ENCODE measurements around the gene PLEKHG4B.

PLEKHG4B gene

DNA sequence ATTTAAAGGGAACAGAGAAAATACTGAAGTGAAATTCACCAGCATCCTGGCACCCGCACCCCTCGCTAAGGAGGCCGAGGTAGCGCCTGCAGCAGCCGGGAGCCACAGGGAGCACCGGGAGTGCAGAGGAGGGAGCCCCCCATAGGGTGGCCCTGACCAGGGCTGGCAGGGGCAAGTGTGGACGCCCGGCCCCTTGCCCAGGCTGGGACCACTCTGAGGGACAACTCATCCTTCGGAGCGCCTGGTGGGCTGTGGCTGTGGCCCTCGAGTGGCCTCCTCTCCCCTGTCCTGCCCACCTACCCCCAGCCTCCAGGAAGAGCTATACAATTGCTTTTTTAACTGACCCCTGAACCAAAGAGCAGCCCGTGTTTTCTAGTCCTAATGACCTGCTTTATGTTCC, 47.0 kb downstream of the PLEKHG4B start:
- no peak for TF ChIP-seq EZH2phosphoT487 (IDR thresholded peaks at IDR 0.05; ENCODE audit: low read length)
- no peak for TF ChIP-seq EZH2 (optimal IDR thresholded peaks at IDR 0.05; ENCODE audit: low read depth, low read length)
- TF ChIP-seq, protein P1, sequence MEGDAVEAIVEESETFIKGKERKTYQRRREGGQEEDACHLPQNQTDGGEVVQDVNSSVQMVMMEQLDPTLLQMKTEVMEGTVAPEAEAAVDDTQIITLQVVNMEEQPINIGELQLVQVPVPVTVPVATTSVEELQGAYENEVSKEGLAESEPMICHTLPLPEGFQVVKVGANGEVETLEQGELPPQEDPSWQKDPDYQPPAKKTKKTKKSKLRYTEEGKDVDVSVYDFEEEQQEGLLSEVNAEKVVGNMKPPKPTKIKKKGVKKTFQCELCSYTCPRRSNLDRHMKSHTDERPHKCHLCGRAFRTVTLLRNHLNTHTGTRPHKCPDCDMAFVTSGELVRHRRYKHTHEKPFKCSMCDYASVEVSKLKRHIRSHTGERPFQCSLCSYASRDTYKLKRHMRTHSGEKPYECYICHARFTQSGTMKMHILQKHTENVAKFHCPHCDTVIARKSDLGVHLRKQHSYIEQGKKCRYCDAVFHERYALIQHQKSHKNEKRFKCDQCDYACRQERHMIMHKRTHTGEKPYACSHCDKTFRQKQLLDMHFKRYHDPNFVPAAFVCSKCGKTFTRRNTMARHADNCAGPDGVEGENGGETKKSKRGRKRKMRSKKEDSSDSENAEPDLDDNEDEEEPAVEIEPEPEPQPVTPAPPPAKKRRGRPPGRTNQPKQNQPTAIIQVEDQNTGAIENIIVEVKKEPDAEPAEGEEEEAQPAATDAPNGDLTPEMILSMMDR (IDR thresholded peaks at IDR 0.05; ENCODE audit: low read length) = no peak
- Histone ChIP-seq H3K27ac (ENCODE audit: low read length) (no peak overlapping the region), H3K9me3 (replicated peaks; ENCODE audit: insufficient read depth, low read length) (no peaks in the 10 kb centered on the region), H3K4me1 (ENCODE audit: low read length) (no peaks in the 10 kb centered on the region), H3K9ac (ENCODE audit: low read length) (no peak overlapping the region), H2AFZ (ENCODE audit: low read length) (no peak overlapping the region), H4K20me1 (ENCODE audit: insufficient read depth, low read length) (no peaks in the 10 kb centered on the region), H3F3A (ENCODE audit: insufficient read depth, low read length) (no peaks in the 10 kb centered on the region), H3K4me2 (ENCODE audit: low read depth, low read length) (no peak overlapping the region), H3K36me3 (replicated peaks; ENCODE audit: insufficient read depth, low read length) (no peaks in the 10 kb centered on the region), H3K79me2 (ENCODE audit: low read length) (no peaks in the 10 kb centered on the region), H3K4me3 (ENCODE audit: low read length) (no peak overlapping the region), H3K9me2 (replicated peaks; ENCODE audit: insufficient read depth, low read length) (no peaks in the 10 kb centered on the region), H3K27me3 (replicated peaks; ENCODE audit: insufficient read depth, low read length) (peaks cover 4% of the 10 kb centered on the region; the same call in 1 of the 2 replicates)
- no peak for DNase-seq

DNA sequence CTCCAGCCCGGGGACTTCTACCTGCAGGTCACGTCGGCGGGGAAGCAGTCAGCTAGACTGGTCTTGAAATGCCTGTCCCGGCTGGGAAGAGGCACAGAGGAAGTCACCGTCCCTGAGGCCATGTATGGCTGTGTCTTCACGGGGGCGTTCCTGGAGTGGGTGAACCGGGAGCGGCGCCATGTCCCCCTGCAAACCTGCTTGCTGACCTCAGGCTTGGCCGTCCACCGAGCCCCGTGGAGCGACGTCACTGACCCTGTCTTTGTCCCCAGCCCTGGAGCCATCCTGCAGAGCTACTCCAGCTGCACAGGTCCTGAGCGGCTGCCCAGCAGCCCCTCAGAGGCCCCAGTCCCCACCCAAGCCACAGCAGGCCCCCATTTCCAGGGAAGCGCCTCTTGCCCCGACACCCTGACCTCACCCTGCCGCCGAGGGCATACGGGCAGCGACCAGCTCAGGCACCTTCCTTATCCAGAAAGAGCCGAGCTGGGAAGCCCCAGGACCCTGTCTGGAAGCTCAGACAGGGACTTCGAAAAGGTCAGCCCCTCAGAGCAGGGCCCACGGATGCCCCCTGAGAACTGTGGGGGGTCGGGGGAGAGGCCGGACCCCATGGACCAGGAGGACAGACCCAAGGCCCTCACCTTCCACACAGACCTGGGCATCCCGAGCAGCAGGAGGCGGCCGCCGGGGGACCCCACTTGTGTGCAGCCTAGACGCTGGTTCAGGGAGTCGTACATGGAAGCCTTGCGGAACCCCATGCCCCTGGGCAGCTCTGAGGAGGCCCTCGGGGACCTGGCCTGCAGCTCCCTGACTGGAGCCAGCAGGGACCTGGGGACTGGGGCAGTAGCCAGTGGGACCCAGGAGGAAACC, 47.8 kb downstream of the PLEKHG4B start:
- DNase-seq = no peak
- no peaks in the 10 kb centered on the region for H3K36me3 ChIP-seq (replicated peaks; ENCODE audit: insufficient read depth, low read length)
- H2AFZ ChIP-seq (ENCODE audit: low read length) = no peak overlapping the region
- no peak overlapping the region for H3K9ac ChIP-seq (ENCODE audit: low read length)
- no peak for TF ChIP-seq EZH2phosphoT487 (IDR thresholded peaks at IDR 0.05; ENCODE audit: low read length)
- TF ChIP-seq EZH2 (optimal IDR thresholded peaks at IDR 0.05; ENCODE audit: low read depth, low read length) = no peak
- TF ChIP-seq, protein P1 (IDR thresholded peaks at IDR 0.05; ENCODE audit: low read length) = no peak
- no peaks in the 10 kb centered on the region for H4K20me1 ChIP-seq (ENCODE audit: insufficient read depth, low read length)
- H3K9me3 ChIP-seq (replicated peaks; ENCODE audit: insufficient read depth, low read length) = no peaks in the 10 kb centered on the region
- H3K27me3 ChIP-seq (replicated peaks; ENCODE audit: insufficient read depth, low read length) = peaks cover 4% of the 10 kb centered on the region; the same call in 1 of the 2 replicates
- no peaks in the 10 kb centered on the region for H3K9me2 ChIP-seq (replicated peaks; ENCODE audit: insufficient read depth, low read length)
- no peaks in the 10 kb centered on the region for H3K4me1 ChIP-seq (ENCODE audit: low read length)
- no peak overlapping the region for H3K4me3 ChIP-seq (ENCODE audit: low read length)
- no peaks in the 10 kb centered on the region for H3F3A ChIP-seq (ENCODE audit: insufficient read depth, low read length)
- no peak overlapping the region for H3K4me2 ChIP-seq (ENCODE audit: low read depth, low read length)
- H3K79me2 ChIP-seq (ENCODE audit: low read length) = no peaks in the 10 kb centered on the region
- H3K27ac ChIP-seq (ENCODE audit: low read length) = no peak overlapping the region

- Histone ChIP-seq H2AFZ (ENCODE audit: low read length) (no peak overlapping the region), H3K36me3 (replicated peaks; ENCODE audit: insufficient read depth, low read length) (no peaks in the 10 kb centered on the region), H3K79me2 (ENCODE audit: low read length) (no peaks in the 10 kb centered on the region), H3F3A (ENCODE audit: insufficient read depth, low read length) (no peaks in the 10 kb centered on the region), H3K4me3 (ENCODE audit: low read length) (no peak overlapping the region), H3K9me2 (replicated peaks; ENCODE audit: insufficient read depth, low read length) (no peaks in the 10 kb centered on the region), H3K9me3 (replicated peaks; ENCODE audit: insufficient read depth, low read length) (no peaks in the 10 kb centered on the region), H3K27me3 (replicated peaks; ENCODE audit: insufficient read depth, low read length) (peaks cover 4% of the 10 kb centered on the region; the same call in 1 of the 2 replicates), H3K9ac (ENCODE audit: low read length) (no peak overlapping the region), H3K4me2 (ENCODE audit: low read depth, low read length) (no peak overlapping the region), H4K20me1 (ENCODE audit: insufficient read depth, low read length) (no peaks in the 10 kb centered on the region), H3K27ac (ENCODE audit: low read length) (no peak overlapping the region), H3K4me1 (ENCODE audit: low read length) (no peaks in the 10 kb centered on the region)
- no peak for TF ChIP-seq EZH2 (optimal IDR thresholded peaks at IDR 0.05; ENCODE audit: low read depth, low read length)
- TF ChIP-seq, protein P1 (IDR thresholded peaks at IDR 0.05; ENCODE audit: low read length) = no peak
- TF ChIP-seq EZH2phosphoT487 (IDR thresholded peaks at IDR 0.05; ENCODE audit: low read length) = no peak
- no peak for DNase-seq
Observed at GRCh38 chr5:140443-140829, 48.5 kb downstream of the PLEKHG4B start.

Measured in MM.1S (cell line).